GM19395 (cell line): Measurements from ENCODE around the gene COL8A1.
"Not testable (repeated sequence)": the region's sequence is repeated elsewhere in the genome, so short reads cannot be mapped to it uniquely, and the experiment has no call there.

Source experiments
- ATAC-seq: cut with Tn5 transposase; IDR thresholded peaks from one replicate; pipeline ENCODE4 v1.9.1; 2021; ENCODE audit warnings: mild to moderate bottlenecking, moderate library complexity; ENCODE audit not compliant: unreplicated experiment

COL8A1 gene

GRCh38 chr3:99638167-99638948 lies at the start of gene COL8A1:
Gene COL8A1, plus strand, starts transcription at chr3:99638594. Its CDS starts 152,089 bp downstream, at chr3:99790683.
- ATAC-seq, result no peak

GRCh38 chr3:99589168-99589567 lies 49.2 kb upstream of the COL8A1 start:
- not testable (repeated sequence) for ATAC-seq

- no peak for ATAC-seq
These were observed 38.5 kb upstream of the COL8A1 start for GRCh38 chr3:99599894-99600293.

DNA sequence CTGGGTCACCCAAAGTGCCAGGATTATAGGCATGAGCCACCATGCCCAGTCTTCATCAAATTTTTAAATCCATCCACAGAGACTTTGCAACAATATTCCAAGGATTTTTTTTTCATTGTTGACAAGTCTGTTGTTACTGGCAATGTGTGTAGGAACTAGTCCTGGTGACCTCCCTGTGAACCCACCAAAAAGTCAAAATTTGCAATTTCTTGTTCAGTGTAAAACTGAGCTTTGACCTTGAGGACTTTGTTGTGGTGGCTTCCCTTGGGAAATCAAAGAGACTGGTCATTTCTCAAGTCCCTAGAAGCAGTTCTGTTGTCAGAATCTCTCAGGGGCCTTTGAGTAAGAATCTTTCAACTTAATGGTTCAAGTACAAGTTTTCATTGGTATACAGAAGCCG lies 36.9 kb upstream of the COL8A1 start:
- ATAC-seq, result no peak

DNA sequence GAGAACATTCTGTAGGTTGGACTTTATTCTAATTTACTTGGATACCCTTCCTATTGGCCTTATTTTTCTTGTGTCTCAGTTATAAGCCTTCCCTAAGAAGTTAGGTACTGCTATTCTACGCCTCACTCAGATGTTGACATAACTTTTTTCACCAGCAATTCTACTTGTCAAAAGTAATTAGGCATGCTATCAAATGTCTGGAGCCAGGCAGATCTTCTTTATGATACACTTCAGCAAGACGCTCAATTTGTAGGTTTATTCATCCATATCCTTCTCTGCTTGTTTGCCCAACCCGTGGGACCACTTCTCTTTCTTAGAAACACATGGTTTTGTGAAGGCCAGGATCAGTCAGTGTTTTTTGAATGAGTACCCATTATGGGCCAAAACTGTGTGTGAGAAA lies 36.2 kb upstream of the COL8A1 start:
- ATAC-seq, result no peak

DNA sequence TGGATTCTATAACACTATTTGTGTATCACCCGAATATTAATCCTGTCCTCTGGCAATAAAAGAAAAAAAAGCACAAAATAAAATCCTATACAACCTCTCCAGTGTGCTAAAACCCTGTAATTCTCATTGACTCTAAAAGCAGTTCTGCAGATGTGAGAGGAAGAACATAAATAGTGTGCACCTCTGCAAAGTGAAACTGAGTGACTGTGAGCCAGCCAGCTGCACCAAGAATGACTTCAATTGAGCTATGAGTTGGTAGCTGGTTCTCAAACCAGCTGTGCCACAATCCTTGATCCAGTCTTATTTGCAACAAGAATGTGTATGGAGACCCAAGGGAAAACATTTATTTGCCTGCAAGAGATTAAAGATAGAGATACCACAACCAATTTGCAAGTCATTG lies 31.2 kb upstream of the COL8A1 start:
- ATAC-seq, result no peak

DNA sequence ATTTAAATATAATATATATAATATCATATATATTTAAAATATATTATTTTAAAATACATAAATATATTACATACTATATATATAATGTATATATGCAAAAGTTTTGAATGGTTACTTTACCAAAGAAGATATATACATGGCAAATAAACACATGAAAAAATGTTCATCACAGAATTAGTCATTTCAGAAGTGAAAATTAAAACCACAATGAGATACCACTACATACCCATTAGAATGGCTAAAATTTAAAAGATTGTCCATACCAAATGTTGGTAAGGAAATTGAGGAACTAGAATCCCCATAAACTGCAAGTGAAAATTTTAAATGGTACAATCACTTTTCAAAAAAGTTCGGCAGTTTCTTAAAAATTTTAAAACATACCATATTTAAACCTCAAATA lies 23.6 kb upstream of the COL8A1 start:
- no peak for ATAC-seq

DNA sequence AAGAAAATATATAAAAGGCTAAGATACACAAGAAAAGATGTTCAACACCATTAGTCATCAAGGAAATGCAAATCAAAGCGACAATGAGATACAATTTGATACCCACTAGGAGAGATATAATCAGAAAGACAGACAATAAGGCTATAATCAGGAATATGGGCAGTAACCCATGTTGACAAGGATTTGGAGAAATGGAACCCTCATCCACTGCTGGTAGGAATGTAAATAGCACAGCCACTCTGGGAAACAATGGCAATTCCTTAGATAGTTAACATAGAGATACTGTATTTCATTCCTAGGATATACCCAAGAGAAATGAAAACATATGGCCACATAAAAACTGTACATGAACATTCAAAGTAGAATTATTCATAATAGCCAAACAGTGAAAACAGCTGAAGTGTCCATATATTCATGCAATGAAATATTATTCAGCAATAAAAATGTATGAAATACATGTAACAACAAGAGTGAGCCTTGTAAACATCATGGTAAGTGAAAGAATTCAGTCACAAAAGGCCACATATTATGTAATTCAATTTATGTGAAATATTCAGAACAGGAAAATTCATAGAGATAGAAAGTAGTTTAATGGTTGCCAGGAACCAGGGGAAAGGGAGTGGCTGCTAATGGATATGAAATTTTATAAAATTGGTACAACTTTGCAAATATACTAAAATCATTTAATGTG lies 18.2 kb upstream of the COL8A1 start:
- ATAC-seq, result no peak

GRCh38 chr3:99620976-99621375 lies 17.4 kb upstream of the COL8A1 start:
- no peak for ATAC-seq

- no peak for ATAC-seq
These were observed 13.7 kb upstream of the COL8A1 start for GRCh38 chr3:99624496-99625236.

- ATAC-seq, result no peak
These were observed 13.2 kb upstream of the COL8A1 start for GRCh38 chr3:99625237-99625622.

GRCh38 chr3:99625643-99626416 lies 12.6 kb upstream of the COL8A1 start:
- ATAC-seq, result no peak

- peak; percentile 59 for ATAC-seq
These were observed 12.0 kb upstream of the COL8A1 start for GRCh38 chr3:99626417-99626788.

GRCh38 chr3:99627062-99627826 lies 11.2 kb upstream of the COL8A1 start:
- no peak for ATAC-seq

DNA sequence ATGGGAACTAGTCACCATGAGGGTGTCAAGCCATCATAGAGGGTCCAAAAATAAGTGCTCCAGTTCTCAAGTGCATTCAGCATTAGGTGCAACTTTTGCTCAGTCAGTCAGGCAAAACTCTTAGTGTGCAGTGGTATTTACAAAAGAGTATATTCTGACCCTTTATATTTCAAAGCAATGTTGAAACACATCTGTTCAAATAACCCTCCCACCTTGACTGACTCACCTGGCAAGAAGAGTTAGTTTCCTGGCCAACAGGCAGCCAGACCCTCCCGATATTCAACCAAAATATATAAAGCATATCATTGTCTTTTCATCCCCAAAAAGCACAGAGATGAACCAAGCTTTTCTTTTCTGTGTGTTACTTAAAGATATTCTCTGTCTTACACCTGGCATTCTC lies 7.6 kb upstream of the COL8A1 start:
- no peak for ATAC-seq

DNA sequence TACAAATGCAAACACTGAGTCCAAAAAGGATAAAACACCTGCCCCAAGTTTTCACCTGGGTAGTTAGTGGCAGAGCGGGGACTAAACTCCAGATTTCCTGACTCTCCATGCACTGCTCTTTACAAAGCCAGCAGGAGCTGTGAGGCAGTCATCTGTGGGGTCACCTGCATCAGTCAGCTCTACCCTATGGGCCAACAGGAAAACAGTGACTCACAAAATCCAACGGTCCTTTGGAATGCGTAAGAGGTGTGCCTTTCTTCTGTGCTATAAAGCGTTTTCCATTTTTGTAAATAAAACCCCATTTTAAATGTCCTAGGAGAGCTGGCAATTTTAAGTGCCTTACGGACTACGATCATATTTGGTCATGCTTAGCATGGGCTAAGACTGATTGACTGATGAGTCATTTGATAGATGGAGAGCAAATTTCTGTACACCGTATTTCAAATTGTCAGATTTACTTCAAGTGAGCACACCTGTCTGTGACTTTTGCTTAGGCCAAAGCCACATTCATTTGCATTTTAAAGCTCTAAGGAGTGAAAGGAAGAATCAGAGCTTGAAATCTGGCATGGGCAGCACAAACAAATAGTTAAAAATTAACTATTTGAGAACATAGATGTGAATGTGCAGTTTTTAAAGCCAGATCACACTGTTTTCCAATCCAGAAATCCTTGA lies 4.4 kb upstream of the COL8A1 start:
- peak; percentile 46 for ATAC-seq

DNA sequence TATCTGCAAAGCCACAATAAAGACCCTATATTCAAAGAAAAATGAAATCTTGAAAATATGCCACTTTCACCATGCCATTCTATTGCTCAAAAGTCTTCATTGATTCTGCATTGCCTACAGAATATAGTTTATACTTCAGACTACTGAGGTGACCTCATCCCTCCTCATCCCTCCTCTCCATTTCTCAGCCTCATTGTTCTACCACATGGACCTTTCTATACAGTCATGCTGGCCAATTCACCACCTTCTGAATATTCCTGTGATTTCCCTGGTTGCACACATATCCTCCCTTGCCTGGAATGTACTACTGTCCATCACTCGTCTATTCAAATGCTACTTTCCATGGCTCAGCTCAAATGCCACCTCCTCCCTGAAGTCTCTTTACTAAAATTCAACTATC lies 3.5 kb upstream of the COL8A1 start:
- no peak for ATAC-seq

DNA sequence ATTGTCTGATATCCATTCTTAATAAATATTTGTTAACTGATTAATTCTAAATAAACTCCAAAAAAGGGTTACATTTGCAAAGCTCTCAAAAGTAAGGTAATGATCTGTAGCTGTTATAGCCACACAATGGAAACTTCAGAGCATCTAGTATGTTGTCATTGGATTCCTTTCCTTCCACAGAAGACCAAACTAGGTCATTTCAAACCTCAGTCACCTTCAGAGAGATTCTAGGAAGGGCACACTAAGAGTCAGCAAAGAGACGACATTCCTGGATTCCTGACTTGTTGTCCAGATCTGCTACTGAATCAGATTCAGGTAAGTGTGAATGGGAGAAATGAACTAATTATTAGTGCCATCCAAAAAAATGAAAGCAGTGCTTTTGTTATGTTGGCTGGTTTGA lies 3.0 kb upstream of the COL8A1 start:
- no peak for ATAC-seq

- no peak for ATAC-seq
These were observed 1.4 kb upstream of the COL8A1 start for GRCh38 chr3:99637016-99637367.
